ENCODE measurements around the gene ANTXR1. TPM values are rescaled to one million over a fixed set of nuclear protein-coding genes. Genes with fewer than 3 reads are reported as not detected.
"Not testable (repeated sequence)": the region's sequence is repeated elsewhere in the genome, so short reads cannot be mapped to it uniquely, and the experiment has no call there.

The ANTXR1 gene
- total RNA-seq, 1 experiment from 2014 or later = 48.3 TPM

DNA sequence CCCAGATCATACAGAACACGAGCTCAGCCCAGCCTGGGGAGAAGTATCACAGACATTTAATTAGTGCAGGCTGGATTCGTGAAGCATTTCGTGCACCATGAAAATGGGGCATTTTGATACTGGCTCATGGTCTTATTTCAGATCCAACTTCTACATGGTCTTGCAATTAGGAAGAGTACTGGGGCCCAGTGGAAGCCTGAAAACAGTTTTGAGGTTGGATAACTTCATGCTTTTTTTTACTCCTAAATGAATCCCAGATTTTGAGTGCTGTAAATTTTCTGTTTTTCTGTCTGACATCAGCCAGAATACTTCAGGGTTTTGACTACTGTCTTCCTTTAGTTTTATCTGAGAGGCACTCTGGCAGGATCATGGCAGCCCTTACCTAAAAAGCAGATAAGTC lies 213.9 kb downstream of the ANTXR1 start:
- DNase-seq = no peak
- intact Hi-C loops (cut with micrococcal nuclease; ENCODE audit: unreplicated experiment) = no loop called here
- CTCF ChIA-PET = no interaction called here

DNA sequence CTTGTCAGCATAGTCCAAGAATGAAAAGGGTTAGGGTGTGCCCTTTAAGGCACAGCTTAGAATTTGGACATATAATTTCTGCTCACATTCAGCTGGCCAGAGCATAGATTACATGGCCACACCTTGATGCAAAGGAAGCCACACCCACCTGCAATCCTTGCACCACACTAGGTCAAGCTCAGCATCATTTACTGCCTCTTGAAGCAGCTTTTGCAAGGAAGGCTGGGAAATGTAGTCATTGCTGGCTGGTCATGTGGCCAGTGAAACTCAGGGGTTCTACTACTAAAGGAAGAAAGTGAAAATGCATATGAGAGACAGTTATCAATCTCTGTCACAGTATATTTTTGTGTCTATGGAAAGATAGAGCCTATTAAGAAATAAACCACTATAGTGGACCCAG lies 214.7 kb downstream of the ANTXR1 start:
- no peaks in the 10 kb centered on the region for H3K27me3 ChIP-seq (ENCODE audit: insufficient read depth, low read depth)
- BruUV-seq (replicated peaks) = no TSS peak
- H4K20me1 ChIP-seq (ENCODE audit: insufficient read depth) = no peaks in the 10 kb centered on the region
- H3K9me2 ChIP-seq (ENCODE audit: insufficient read depth) = no peaks in the 10 kb centered on the region
- no peaks in the 10 kb centered on the region for H3F3A ChIP-seq (ENCODE audit: insufficient read depth, low read depth)
- H3K4me2 ChIP-seq = no peak overlapping the region
- no peak overlapping the region for H2AFZ ChIP-seq
- no peaks in the 10 kb centered on the region for H3K36me3 ChIP-seq (ENCODE audit: low read depth)
- H3K79me2 ChIP-seq (ENCODE audit: low read depth) = no peaks in the 10 kb centered on the region
- intact Hi-C loops (cut with micrococcal nuclease; ENCODE audit: unreplicated experiment) = no loop called here
- no peak overlapping the region for H3K4me3 ChIP-seq
- TF ChIP-seq, protein P1, sequence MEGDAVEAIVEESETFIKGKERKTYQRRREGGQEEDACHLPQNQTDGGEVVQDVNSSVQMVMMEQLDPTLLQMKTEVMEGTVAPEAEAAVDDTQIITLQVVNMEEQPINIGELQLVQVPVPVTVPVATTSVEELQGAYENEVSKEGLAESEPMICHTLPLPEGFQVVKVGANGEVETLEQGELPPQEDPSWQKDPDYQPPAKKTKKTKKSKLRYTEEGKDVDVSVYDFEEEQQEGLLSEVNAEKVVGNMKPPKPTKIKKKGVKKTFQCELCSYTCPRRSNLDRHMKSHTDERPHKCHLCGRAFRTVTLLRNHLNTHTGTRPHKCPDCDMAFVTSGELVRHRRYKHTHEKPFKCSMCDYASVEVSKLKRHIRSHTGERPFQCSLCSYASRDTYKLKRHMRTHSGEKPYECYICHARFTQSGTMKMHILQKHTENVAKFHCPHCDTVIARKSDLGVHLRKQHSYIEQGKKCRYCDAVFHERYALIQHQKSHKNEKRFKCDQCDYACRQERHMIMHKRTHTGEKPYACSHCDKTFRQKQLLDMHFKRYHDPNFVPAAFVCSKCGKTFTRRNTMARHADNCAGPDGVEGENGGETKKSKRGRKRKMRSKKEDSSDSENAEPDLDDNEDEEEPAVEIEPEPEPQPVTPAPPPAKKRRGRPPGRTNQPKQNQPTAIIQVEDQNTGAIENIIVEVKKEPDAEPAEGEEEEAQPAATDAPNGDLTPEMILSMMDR (conservative IDR thresholded peaks at IDR 0.05) = no peak
- TF ChIP-seq EZH2 (IDR thresholded peaks at IDR 0.05; ENCODE audit: low read depth) = no peak
- H3K9me3 ChIP-seq (ENCODE audit: insufficient read depth, low read depth) = no peaks in the 10 kb centered on the region
- no peak for DNase-seq
- no peak overlapping the region for H3K27ac ChIP-seq
- POLR2A ChIA-PET (ENCODE audit: unreplicated experiment) = no interaction called here
- peaks cover 11% of the 10 kb centered on the region for H3K4me1 ChIP-seq (replicated peaks; ENCODE audit: insufficient read depth)
- CTCF ChIA-PET = no interaction called here

More for the DNA sequence above, 213.9 kb downstream of the ANTXR1 start:
- no peaks in the 10 kb centered on the region for H3K9me2 ChIP-seq (ENCODE audit: insufficient read depth)
- H3K27ac ChIP-seq = no peak overlapping the region
- peaks cover 11% of the 10 kb centered on the region for H3K4me1 ChIP-seq (replicated peaks; ENCODE audit: insufficient read depth)
- H3K4me2 ChIP-seq = no peak overlapping the region
- H2AFZ ChIP-seq = no peak overlapping the region
- H3K79me2 ChIP-seq (ENCODE audit: low read depth) = no peaks in the 10 kb centered on the region
- BruUV-seq (replicated peaks) = no TSS peak
- no peaks in the 10 kb centered on the region for H3K36me3 ChIP-seq (ENCODE audit: low read depth)
- POLR2A ChIA-PET (ENCODE audit: unreplicated experiment) = no interaction called here
- no peak for TF ChIP-seq EZH2 (IDR thresholded peaks at IDR 0.05; ENCODE audit: low read depth)
- TF ChIP-seq, protein P1 (conservative IDR thresholded peaks at IDR 0.05) = no peak
- no peaks in the 10 kb centered on the region for H3K9me3 ChIP-seq (ENCODE audit: insufficient read depth, low read depth)
- no peaks in the 10 kb centered on the region for H3F3A ChIP-seq (ENCODE audit: insufficient read depth, low read depth)
- no peaks in the 10 kb centered on the region for H3K27me3 ChIP-seq (ENCODE audit: insufficient read depth, low read depth)
- no peaks in the 10 kb centered on the region for H4K20me1 ChIP-seq (ENCODE audit: insufficient read depth)
- H3K4me3 ChIP-seq = no peak overlapping the region

DNA sequence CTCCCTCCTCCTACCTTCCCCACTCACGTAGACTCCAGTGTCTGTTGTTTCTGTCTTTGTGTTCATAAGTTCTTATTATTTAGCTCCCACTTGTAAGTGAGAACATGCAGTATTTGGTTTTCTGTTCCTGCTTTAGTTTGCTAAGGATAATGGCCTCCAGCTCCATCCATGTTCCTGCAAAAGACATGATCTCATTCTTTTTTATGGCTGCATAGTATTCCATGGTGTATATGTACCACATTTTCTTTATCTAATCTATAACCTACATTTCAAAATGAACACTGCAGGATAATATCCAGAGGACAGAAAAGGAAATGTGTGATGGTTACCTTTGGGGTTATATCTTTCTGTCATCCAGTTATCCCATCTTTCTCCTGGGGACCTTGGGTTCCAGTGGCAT lies 218.0 kb downstream of the ANTXR1 start:
- H3K36me3 ChIP-seq (ENCODE audit: low read depth); H2AFZ ChIP-seq; BruUV-seq (replicated peaks); H3K79me2 ChIP-seq (ENCODE audit: low read depth); H4K20me1 ChIP-seq (ENCODE audit: insufficient read depth); intact Hi-C loops (cut with micrococcal nuclease; ENCODE audit: unreplicated experiment); CTCF ChIA-PET; H3K4me1 ChIP-seq (replicated peaks; ENCODE audit: insufficient read depth); H3F3A ChIP-seq (ENCODE audit: insufficient read depth, low read depth); H3K27ac ChIP-seq; H3K4me3 ChIP-seq; POLR2A ChIA-PET (ENCODE audit: unreplicated experiment); DNase-seq; H3K9me3 ChIP-seq (ENCODE audit: insufficient read depth, low read depth); H3K4me2 ChIP-seq; H3K9me2 ChIP-seq (ENCODE audit: insufficient read depth); H3K27me3 ChIP-seq (ENCODE audit: insufficient read depth, low read depth): not testable (repeated sequence)

DNA sequence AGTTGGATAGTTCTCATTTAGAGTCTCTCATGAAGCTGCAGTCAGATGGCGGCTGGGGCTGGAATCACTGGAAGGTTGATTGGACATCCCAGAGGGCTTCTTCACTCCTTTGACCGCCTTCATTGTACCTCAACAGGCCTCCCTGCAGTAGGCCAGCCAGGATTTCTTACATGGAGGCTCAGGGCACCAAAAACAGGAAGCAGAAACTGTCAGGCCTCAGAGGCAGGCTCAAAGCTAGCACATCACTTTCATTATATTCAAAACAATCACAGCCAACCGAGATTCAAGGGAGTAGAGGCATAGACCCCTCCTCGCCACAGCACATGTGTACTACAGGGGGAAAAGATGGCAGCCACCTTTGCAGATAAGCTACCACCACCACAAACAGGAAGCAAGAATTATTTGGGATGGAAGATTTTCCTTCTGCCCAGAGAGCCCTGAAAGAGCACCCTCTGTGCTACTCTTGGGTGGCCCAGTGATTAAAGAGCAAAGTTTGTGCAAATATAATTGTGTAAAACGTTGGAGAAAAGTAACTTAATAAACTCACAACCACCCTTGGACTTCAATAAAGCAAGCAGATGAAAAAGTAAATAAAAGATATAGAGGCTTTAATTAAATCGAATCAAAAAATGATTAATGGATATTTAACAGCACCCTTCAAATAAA lies 218.8 kb downstream of the ANTXR1 start:
- Histone ChIP-seq H3K4me3 (no peak overlapping the region), H3K9me2 (ENCODE audit: insufficient read depth) (no peaks in the 10 kb centered on the region), H3K36me3 (ENCODE audit: low read depth) (no peaks in the 10 kb centered on the region), H3K27ac (no peak overlapping the region), H3K4me1 (replicated peaks; ENCODE audit: insufficient read depth) (no peaks in the 10 kb centered on the region), H4K20me1 (ENCODE audit: insufficient read depth) (no peaks in the 10 kb centered on the region), H3K27me3 (ENCODE audit: insufficient read depth, low read depth) (no peaks in the 10 kb centered on the region), H3K79me2 (ENCODE audit: low read depth) (no peaks in the 10 kb centered on the region), H3K9me3 (ENCODE audit: insufficient read depth, low read depth) (no peaks in the 10 kb centered on the region), H3F3A (ENCODE audit: insufficient read depth, low read depth) (no peaks in the 10 kb centered on the region), H3K4me2 (no peak overlapping the region), H2AFZ (no peak overlapping the region)
- no peak for DNase-seq
- intact Hi-C loops (cut with micrococcal nuclease; ENCODE audit: unreplicated experiment) = no loop called here
- no TSS peak for BruUV-seq (replicated peaks)
- ChIA-PET POLR2A (ENCODE audit: unreplicated experiment) (no interaction called here), CTCF (no interaction called here)
- no peak for TF ChIP-seq EZH2 (IDR thresholded peaks at IDR 0.05; ENCODE audit: low read depth)
- TF ChIP-seq, protein P1 (conservative IDR thresholded peaks at IDR 0.05) = no peak

DNA sequence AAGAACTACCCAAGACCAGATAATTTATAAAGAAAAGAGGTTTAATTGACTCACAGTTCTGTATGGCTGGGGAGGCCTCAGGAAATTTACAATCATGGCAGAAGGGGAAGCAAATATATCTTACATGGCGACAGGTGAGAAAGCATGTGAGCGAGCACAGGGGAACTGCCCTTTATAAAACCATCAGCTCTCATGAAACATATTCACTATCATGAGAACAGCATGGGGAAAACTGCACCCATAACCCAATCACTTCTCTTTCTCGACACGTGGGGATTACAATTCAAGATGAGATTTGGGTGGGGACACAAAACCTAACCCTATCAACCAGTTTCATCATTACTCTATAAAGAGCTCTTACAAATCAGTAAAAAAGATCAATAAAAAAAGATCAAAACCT lies 222.9 kb downstream of the ANTXR1 start:
- H2AFZ ChIP-seq; H3K36me3 ChIP-seq (ENCODE audit: low read depth); H3K79me2 ChIP-seq (ENCODE audit: low read depth); H3K4me3 ChIP-seq; H3K27me3 ChIP-seq (ENCODE audit: insufficient read depth, low read depth); H3K9me3 ChIP-seq (ENCODE audit: insufficient read depth, low read depth); H3K9me2 ChIP-seq (ENCODE audit: insufficient read depth); H3K4me2 ChIP-seq; POLR2A ChIA-PET (ENCODE audit: unreplicated experiment); H3F3A ChIP-seq (ENCODE audit: insufficient read depth, low read depth); BruUV-seq (replicated peaks); DNase-seq; H4K20me1 ChIP-seq (ENCODE audit: insufficient read depth); intact Hi-C loops (cut with micrococcal nuclease; ENCODE audit: unreplicated experiment); H3K27ac ChIP-seq; H3K4me1 ChIP-seq (replicated peaks; ENCODE audit: insufficient read depth): not testable (repeated sequence)
- CTCF ChIA-PET = interaction anchor here (0.7 kb wide), 1 partner anchor 186 kb away, joined by 8 read pairs; no protein-coding TSS in a partner anchor
